GM23248 (cell line): ENCODE measurements around the gene ETHE1.

Source experiments
- EZH2 ChIP-seq: fragments of 200-600 bp; sonication (generic); IDR thresholded peaks from 2 replicates; pipeline ENCODE4 v1.6.1; 2018; ENCODE audit warnings: antibody characterized with exemption, mild to moderate bottlenecking; ENCODE audit not compliant: insufficient read depth, poor library complexity, severe bottlenecking
- EZH2phosphoT487 ChIP-seq: fragments of 200-600 bp; sonication (generic); IDR thresholded peaks from 2 replicates; pipeline ENCODE4 v1.6.1; 2018; ENCODE audit warnings: antibody characterized with exemption, moderate library complexity, mild to moderate bottlenecking, low read depth; ENCODE audit not compliant: insufficient read depth

DNA sequence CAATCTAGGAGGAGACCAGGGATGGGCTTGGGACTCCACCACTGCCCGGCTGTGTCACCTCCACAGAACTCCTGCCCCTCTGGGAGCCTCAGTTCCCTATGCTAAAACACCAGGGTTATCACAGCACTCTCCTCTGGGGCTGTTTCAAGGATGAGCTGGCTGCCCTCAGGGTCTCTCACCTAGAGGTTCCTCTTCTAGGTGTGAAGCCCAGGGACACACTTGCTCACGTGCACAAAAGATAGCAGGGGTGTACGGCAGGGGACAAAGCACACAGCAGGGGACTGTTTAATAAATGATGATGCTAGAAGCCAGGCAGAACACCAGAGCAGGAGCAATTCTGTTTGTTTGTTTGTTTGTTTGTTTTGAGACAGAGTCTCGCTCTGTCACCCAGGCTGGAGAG lies 44.8 kb downstream of the ETHE1 start:
- TF ChIP-seq EZH2 = no peak
- TF ChIP-seq EZH2phosphoT487 = no peak
